H1 (cell line): ENCODE measurements around the gene RNF141. TPM values are rescaled to one million over a fixed set of nuclear protein-coding genes. Genes with fewer than 3 reads are reported as not detected.

Experiments
- EGR1 ChIP-seq: IDR thresholded peaks from 2 replicates; pipeline ENCODE4 v1.6.1; 2011; ENCODE audit warnings: low read depth, low read length, borderline replicate concordance
- GTF2F1 ChIP-seq: IDR thresholded peaks from 2 replicates; pipeline ENCODE4 v1.6.1; 2012; ENCODE audit warnings: low read depth, low read length, improper control_type of control experiment, borderline replicate concordance
- polyA plus RNA-seq, 7 experiments: library from polyadenylated mRNA; depleted of rRNA in 3 of 7; stranded (reverse) in 5 of 7; unstranded in 2 of 7; fragments of >200 nt in 5 of 7; fragments of 200-250 nt in 2 of 7; gene quantifications; 1 replicate in 5 of 7; 2 replicates in 1 of 7; 4 replicates in 1 of 7; pipeline versions ENCODE4 v1.2.1 to v1.2.3, GENCODE V29; 2011 to 2013; ENCODE audit warnings: missing spikeins in 2 of 7, mixed read lengths in 2 of 7
- total RNA-seq: library from RNA; stranded (reverse); fragmentation: NEBNext Ultra II Directional; extraction: Animal tissue kit (Norgen Biotek cat#: 25700); gene quantifications from 2 replicates; pipeline ENCODE4 v1.2.1, GENCODE V29; 2021
- TF ChIP-seq, protein P1 (sequence below): IDR thresholded peaks from 2 replicates; pipeline ENCODE4 v1.6.1; 2011; ENCODE audit warnings: low read depth, mild to moderate bottlenecking, low read length; ENCODE audit not compliant: insufficient read depth

RNF141 gene
- total and polyA plus RNA-seq, 2 of the 8 experiments (the other 6 are each of a cell fraction or from before 2014, with no cell fraction given), result 8.5 to 22.8 TPM

DNA sequence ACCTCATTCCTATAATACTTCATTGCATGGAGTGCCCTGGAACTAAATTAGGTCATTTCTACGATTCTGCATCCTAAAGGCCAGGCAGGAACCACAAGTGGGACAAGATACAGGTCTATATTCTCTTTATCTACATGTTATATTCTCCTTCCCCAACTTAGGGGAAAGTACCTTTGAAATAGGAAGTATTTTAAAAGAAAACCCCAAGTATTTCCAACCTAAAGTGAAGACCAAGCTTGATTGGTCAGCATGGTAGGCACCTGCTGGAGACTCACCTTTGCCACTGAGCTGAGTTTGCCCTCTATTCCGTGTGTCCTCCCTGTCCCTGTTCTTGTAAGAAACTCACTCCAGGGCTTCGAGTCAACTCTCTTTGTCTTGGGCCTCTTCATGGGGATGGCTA is 38.7 kb upstream of the RNF141 start (continued):
- TF ChIP-seq, protein P1, sequence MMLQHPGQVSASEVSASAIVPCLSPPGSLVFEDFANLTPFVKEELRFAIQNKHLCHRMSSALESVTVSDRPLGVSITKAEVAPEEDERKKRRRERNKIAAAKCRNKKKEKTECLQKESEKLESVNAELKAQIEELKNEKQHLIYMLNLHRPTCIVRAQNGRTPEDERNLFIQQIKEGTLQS, result no peak
- TF ChIP-seq EGR1, result no peak
- TF ChIP-seq GTF2F1, result no peak
